OCI-LY1 (cell line): ENCODE results near the gene CELA2B.

Source experiments
- H2AFZ ChIP-seq: fragments of 200-600 bp; sonication (generic), shearing (Covaris generic); 2 replicates; pipeline ENCODE4 v1.6.0; 2014; ENCODE audit warnings: antibody characterized with exemption, mild to moderate bottlenecking, low read length
- H3F3A ChIP-seq: fragments of 200-600 bp; sonication (generic), shearing (Covaris generic); 2 replicates; pipeline ENCODE4 v1.6.0; 2014; ENCODE audit warnings: mild to moderate bottlenecking, antibody characterized with exemption, low read length, moderate library complexity; ENCODE audit not compliant: insufficient read depth
- H3K27ac ChIP-seq: fragments of 200-600 bp; sonication (generic); 2 replicates; pipeline ENCODE4 v1.5.1; 2014; ENCODE audit warnings: low read length, mixed run types, mild to moderate bottlenecking, low read depth; ENCODE audit not compliant: poor library complexity, severe bottlenecking
- H3K27me3 ChIP-seq: fragments of 200-600 bp; sonication (generic); 2 replicates; pipeline ENCODE4 v1.6.0; 2014; ENCODE audit warnings: antibody characterized with exemption, mild to moderate bottlenecking, low read length, moderate library complexity; ENCODE audit not compliant: insufficient read depth
- H3K36me3 ChIP-seq: fragments of 200-600 bp; sonication (generic); 2 replicates; pipeline ENCODE4 v1.6.1; 2014; ENCODE audit warnings: mild to moderate bottlenecking, antibody characterized with exemption, low read length, moderate library complexity, mixed read lengths; ENCODE audit not compliant: insufficient read depth
- H3K4me1 ChIP-seq: fragments of 200-600 bp; sonication (generic); 2 replicates; pipeline ENCODE4 v1.5.1; 2014; ENCODE audit warnings: mild to moderate bottlenecking, low read length, moderate library complexity; ENCODE audit not compliant: insufficient read depth, severe bottlenecking
- H3K4me2 ChIP-seq: fragments of 200-600 bp; sonication (generic), shearing (Covaris generic); 2 replicates; pipeline ENCODE4 v1.6.1; 2014; ENCODE audit warnings: low read length
- H3K4me3 ChIP-seq: fragments of 200-600 bp; sonication (generic); 2 replicates; pipeline ENCODE4 v1.5.1; 2014; ENCODE audit warnings: low read length, low read depth, mild to moderate bottlenecking, mixed read lengths; ENCODE audit not compliant: poor library complexity, severe bottlenecking
- H3K79me2 ChIP-seq: fragments of 200-600 bp; shearing (Covaris generic); 2 replicates; pipeline ENCODE4 v1.6.1; 2016; ENCODE audit warnings: mixed run types, low read length, mixed read lengths; ENCODE audit not compliant: insufficient read depth
- H3K9ac ChIP-seq: fragments of 200-600 bp; sonication (generic), shearing (Covaris generic); 2 replicates; pipeline ENCODE4 v1.6.1; 2014; ENCODE audit warnings: mild to moderate bottlenecking, low read length, mixed read lengths
- H3K9me2 ChIP-seq: fragments of 200-600 bp; sonication (generic), shearing (Covaris generic); 2 replicates; pipeline ENCODE4 v1.6.1; 2014; ENCODE audit warnings: low read depth, mild to moderate bottlenecking, low read length, mixed read lengths
- H3K9me3 ChIP-seq: fragments of 200-600 bp; shearing (Covaris generic); 2 replicates; pipeline ENCODE4 v1.6.1; 2014; ENCODE audit warnings: low read length, mixed read lengths
- H4K20me1 ChIP-seq: fragments of 200-600 bp; sonication (generic), shearing (Covaris generic); 2 replicates; pipeline ENCODE4 v1.6.0; 2016; ENCODE audit warnings: mild to moderate bottlenecking, low read length; ENCODE audit not compliant: insufficient read depth
- CTCF ChIP-seq: fragments of 200-600 bp; sonication (generic), shearing (Covaris generic); IDR thresholded peaks from 2 replicates; pipeline ENCODE4 v1.5.1; 2017; ENCODE audit warnings: mild to moderate bottlenecking, antibody characterized with exemption, low read length, moderate library complexity, mixed read lengths
- EZH2 ChIP-seq: fragments of 200-600 bp; sonication (generic), shearing (Covaris generic); IDR thresholded peaks from 2 replicates; pipeline ENCODE4 v1.8.0; 2017; ENCODE audit warnings: borderline replicate concordance, mixed run types, mild to moderate bottlenecking, antibody characterized with exemption, low read length, moderate library complexity, mixed read lengths

The CELA2B gene

GRCh38 chr1:15507278-15507677 lies 31.4 kb downstream of the CELA2B start:
- no peaks in the 10 kb centered on the region for H3K27me3 ChIP-seq
- H4K20me1 ChIP-seq, result no peaks in the 10 kb centered on the region
- TF ChIP-seq CTCF, result no peak
- no peak for TF ChIP-seq EZH2
- H3K9me2 ChIP-seq, result no peaks in the 10 kb centered on the region
- no peak overlapping the region for H3K4me3 ChIP-seq
- no peak overlapping the region for H2AFZ ChIP-seq
- no peak overlapping the region for H3K4me2 ChIP-seq
- no peaks in the 10 kb centered on the region for H3K79me2 ChIP-seq
- no peak overlapping the region for H3K27ac ChIP-seq
- H3K9ac ChIP-seq, result no peak overlapping the region
- H3F3A ChIP-seq, result no peaks in the 10 kb centered on the region
- peaks cover 16% of the 10 kb centered on the region for H3K4me1 ChIP-seq
- H3K36me3 ChIP-seq, result no peaks in the 10 kb centered on the region
- H3K9me3 ChIP-seq, result no peaks in the 10 kb centered on the region

GRCh38 chr1:15508700-15509487 lies 33.0 kb downstream of the CELA2B start:
- Histone ChIP-seq H2AFZ (no peak overlapping the region), H3K4me1 (peaks cover 16% of the 10 kb centered on the region), H4K20me1 (no peaks in the 10 kb centered on the region), H3K27ac (no peak overlapping the region), H3K27me3 (no peaks in the 10 kb centered on the region), H3K36me3 (no peaks in the 10 kb centered on the region), H3F3A (no peaks in the 10 kb centered on the region), H3K4me3 (no peak overlapping the region), H3K4me2 (no peak overlapping the region), H3K9ac (no peak overlapping the region), H3K79me2 (no peaks in the 10 kb centered on the region), H3K9me2 (no peaks in the 10 kb centered on the region), H3K9me3 (no peaks in the 10 kb centered on the region)
- TF ChIP-seq CTCF, result no peak
- TF ChIP-seq EZH2, result no peak

GRCh38 chr1:15509586-15509985 lies 33.7 kb downstream of the CELA2B start:
- Histone ChIP-seq H3K4me3 (no peak overlapping the region), H2AFZ (no peak overlapping the region), H3K27me3 (no peaks in the 10 kb centered on the region), H4K20me1 (no peaks in the 10 kb centered on the region), H3K4me2 (no peak overlapping the region), H3K9ac (no peak overlapping the region), H3F3A (no peaks in the 10 kb centered on the region), H3K9me3 (no peaks in the 10 kb centered on the region), H3K4me1 (peaks cover 16% of the 10 kb centered on the region), H3K36me3 (no peaks in the 10 kb centered on the region), H3K9me2 (no peaks in the 10 kb centered on the region), H3K79me2 (no peaks in the 10 kb centered on the region), H3K27ac (peak overlapping the region; percentile 27)
- TF ChIP-seq EZH2 (no peak), CTCF (no peak)
